B cell (primary cell): ENCODE data around the gene S1PR3. TPM values are rescaled to one million over a fixed set of nuclear protein-coding genes. Genes with fewer than 3 reads are reported as not detected.

Source experiments
- ATAC-seq: fragments of 200-7000 bp; cut with Tn5 transposase; one replicate; pipeline ENCODE4 v1.10.0; 2021; ENCODE audit warnings: low read depth, mild to moderate bottlenecking, moderate number of reproducible peaks, moderate library complexity
- CTCF ChIA-PET: fragments of 350-600 bp; sonication (Branson Sonifier 250); formaldehyde crosslinking; loops from one replicate; lab custom pipeline; 2021; ENCODE audit warnings: antibody characterized with exemption, inconsistent platforms; lab: Charles Lee
- POLR2A ChIA-PET: fragments of 350-600 bp; sonication (Branson Sonifier 250); formaldehyde crosslinking; loops from one replicate; lab custom pipeline; 2021; ENCODE audit warnings: antibody characterized with exemption; lab: Charles Lee
- DNase-seq: peaks from one replicate; pipeline ENCODE4 v3.0.0; 2013
- H2AFZ ChIP-seq: 2 replicates; pipeline ENCODE4 v1.6.1; 2012; ENCODE audit warnings: mild to moderate bottlenecking, low read depth, low read length; ENCODE audit not compliant: insufficient read depth, poor library complexity, severe bottlenecking
- H3K27ac ChIP-seq, 2 donors: 1 replicate in 1 of 2; 2 replicates in 1 of 2; pipeline ENCODE4 v1.5.1; 2012 to 2013; ENCODE audit warnings: low read length in 2 of 2, mild to moderate bottlenecking in 2 of 2, moderate library complexity in 1 of 2
- H3K27me3 ChIP-seq, 4 experiments: fragments of 200-600 bp in 1 of 4; sonication (generic) in 1 of 4; replicated peaks in 1 of 4; 1 replicate in 2 of 4; 2 replicates in 2 of 4; pipeline versions ENCODE4 v1.6.1 to v1.7.0; 2013 to 2016; ENCODE audit warnings: low read length in 3 of 4, mild to moderate bottlenecking in 2 of 4, mixed read lengths in 1 of 4, moderate library complexity in 1 of 4; ENCODE audit not compliant: insufficient read depth in 4 of 4, control insufficient read depth in 3 of 4; ENCODE audit errors: control extremely low read depth in 1 of 4
- H3K36me3 ChIP-seq, 2 experiments: replicated peaks in 1 of 2; 1 replicate in 1 of 2; 2 replicates in 1 of 2; pipeline versions ENCODE4 v1.6.1 to v1.7.1; 2013; ENCODE audit warnings: low read length in 1 of 2; ENCODE audit not compliant: insufficient read depth in 2 of 2, control insufficient read depth in 1 of 2; ENCODE audit errors: control extremely low read depth in 1 of 2, extremely low read depth in 1 of 2
- H3K4me1 ChIP-seq, 2 donors: fragments of 200-600 bp in 1 of 2; sonication (generic) in 1 of 2; 1 replicate in 1 of 2; 2 replicates in 1 of 2; pipeline versions ENCODE4 v1.5.1 to v1.6.1; 2013 to 2017; ENCODE audit warnings: low read length in 2 of 2; ENCODE audit not compliant: control insufficient read depth in 2 of 2, insufficient read depth in 2 of 2
- H3K4me2 ChIP-seq: replicated peaks from 2 replicates; pipeline ENCODE3; 2012; ENCODE audit warnings: mild to moderate bottlenecking, low read depth, low read length; ENCODE audit not compliant: poor library complexity, severe bottlenecking
- H3K4me3 ChIP-seq, 5 experiments: fragments of 200-600 bp in 1 of 5; sonication (generic) in 1 of 5; 1 replicate in 3 of 5; 2 replicates in 2 of 5; pipeline versions ENCODE4 v1.5.1 to v1.7.0; 2011 to 2016; ENCODE audit warnings: low read length in 4 of 5, mild to moderate bottlenecking in 4 of 5, low read depth in 2 of 5, control low read depth in 1 of 5, moderate library complexity in 1 of 5; ENCODE audit not compliant: insufficient read depth in 1 of 5; ENCODE audit errors: control extremely low read depth in 1 of 5, extremely low read depth in 1 of 5
- H3K79me2 ChIP-seq: fragments of 200-600 bp; sonication (generic); one replicate; pipeline ENCODE4 v1.6.0; 2016; ENCODE audit warnings: low read length; ENCODE audit not compliant: control insufficient read depth, insufficient read depth
- H3K9ac ChIP-seq: fragments of 200-600 bp; sonication (generic); 2 replicates; pipeline ENCODE4 v1.6.1; 2017; ENCODE audit warnings: mild to moderate bottlenecking, low read length, moderate library complexity
- H3K9me3 ChIP-seq, 3 donors: one replicate each; pipeline versions ENCODE4 v1.6.1 to v1.7.1; 2013; ENCODE audit warnings: low read length in 2 of 3; ENCODE audit not compliant: control insufficient read depth in 2 of 3, insufficient read depth in 1 of 3; ENCODE audit errors: control extremely low read depth in 1 of 3
- H4K20me1 ChIP-seq: 2 replicates; pipeline ENCODE4 v1.6.0; 2012; ENCODE audit warnings: mild to moderate bottlenecking, low read length; ENCODE audit not compliant: insufficient read depth, control insufficient read depth, poor library complexity, severe bottlenecking
- H3K27ac Mint-ChIP-seq: one replicate; pipeline ENCODE4 v1.8.0; 2021; ENCODE audit warnings: mixed read lengths
- H3K27me3 Mint-ChIP-seq: one replicate; pipeline ENCODE4 v1.8.0; 2021; ENCODE audit warnings: mixed read lengths
- H3K4me1 Mint-ChIP-seq: one replicate; pipeline ENCODE4 v1.8.0; 2021; ENCODE audit warnings: mixed read lengths
- H3K4me3 Mint-ChIP-seq: one replicate; pipeline ENCODE4 v1.8.0; 2021; ENCODE audit warnings: mixed read lengths
- H3K9me3 Mint-ChIP-seq: one replicate; pipeline ENCODE4 v1.8.0; 2022; ENCODE audit warnings: mixed read lengths; ENCODE audit not compliant: insufficient read depth
- CTCF ChIP-seq: fragments of 200-600 bp; IDR thresholded peaks from one replicate; pipeline ENCODE4 v1.8.0; 2022; ENCODE audit warnings: antibody characterized with exemption, mild to moderate bottlenecking
- EZH2 ChIP-seq: IDR thresholded peaks from 2 replicates; pipeline ENCODE4 v1.6.1; 2012; ENCODE audit warnings: borderline replicate concordance, low read depth, mild to moderate bottlenecking, moderate library complexity, low read length; ENCODE audit not compliant: insufficient read depth, poor library complexity, severe bottlenecking
- WGBS: methylation state at CpG from one replicate; pipeline ENCODE4 v1.1.5; 2013; ENCODE audit warnings: missing lambda C conversion rate; ENCODE audit not compliant: insufficient coverage; 5-methylcytosine and 5-hydroxymethylcytosine counted together
- intact Hi-C: fragments of 100-400 bp; cut with micrococcal nuclease; formaldehyde crosslinking; loops from one replicate; pipeline ENCODE4 v1.10.0; 2022
- polyA plus RNA-seq: library from polyadenylated mRNA; depleted of rRNA; stranded (reverse); fragments of >200 nt; gene quantifications from 2 replicates; pipeline ENCODE4 v1.2.3, GENCODE V29; 2012
- total RNA-seq, 2 donors: library from RNA; stranded (reverse); fragments of 120-200 nt in 1 of 2; gene quantifications; 1 replicate in 1 of 2; 2 replicates in 1 of 2; pipeline versions ENCODE4 v1.2.3 to v1.2.4, GENCODE V29; 2013 to 2022

Gene S1PR3
- total and polyA plus RNA-seq, 2 donors (not counting 1 experiment from before 2014, with no cell fraction given) = 0.25 TPM; not detected in 1

GRCh38 chr9:89029788-89030187, 38.5 kb downstream of the S1PR3 start:
- H3K27me3 ChIP-seq = peaks cover 0 to 4% (median 0%) of the 10 kb centered on the region in 4 experiments

GRCh38 chr9:89032173-89032572, 40.9 kb downstream of the S1PR3 start:
- H3K9me3 ChIP-seq = peaks cover 2 to 11% (median 5%) of the 10 kb centered on the region in 3 donors
- no peak overlapping the region for H3K27ac Mint-ChIP-seq
- H2AFZ ChIP-seq = no peak overlapping the region
- ChIA-PET POLR2A (no interaction called here), CTCF (interaction anchor here (1.6 kb wide), 1 partner anchor 9 kb away, joined by 4 read pairs; no protein-coding TSS in a partner anchor)
- H3K9me3 Mint-ChIP-seq = peaks cover 10% of the 10 kb centered on the region
- H3K4me3 Mint-ChIP-seq = no peak overlapping the region
- ATAC-seq = no peak
- H4K20me1 ChIP-seq = no peaks in the 10 kb centered on the region
- TF ChIP-seq CTCF (no peak), EZH2 (no peak)
- H3K4me2 ChIP-seq = no peak overlapping the region
- H3K4me1 Mint-ChIP-seq = peaks cover 3% of the 10 kb centered on the region
- peaks cover 12% of the 10 kb centered on the region for H3K27me3 Mint-ChIP-seq
- H3K36me3 ChIP-seq = no peaks in the 10 kb centered on the region
- H3K9ac ChIP-seq = no peak overlapping the region
- H3K27ac ChIP-seq = no peak overlapping the region
- intact Hi-C loops = no loop called here
- H3K4me1 ChIP-seq = no peaks in the 10 kb centered on the region
- no peaks in the 10 kb centered on the region for H3K79me2 ChIP-seq
- peaks cover 0 to 4% (median 0%) of the 10 kb centered on the region in 4 experiments for H3K27me3 ChIP-seq
- 89% methylated on average over 4 of the region's 5 CpGs for WGBS
- H3K4me3 ChIP-seq = no peak overlapping the region
- no peak for DNase-seq

More at GRCh38 chr9:89029788-89030187, 38.5 kb downstream of the S1PR3 start:
- no peak overlapping the region for H3K9ac ChIP-seq
- H3K9me3 ChIP-seq = peaks cover 5 to 11% (median 6%) of the 10 kb centered on the region in 3 donors
- no peak overlapping the region for H3K27ac Mint-ChIP-seq
- H2AFZ ChIP-seq = no peak overlapping the region
- ATAC-seq (no peak), DNase-seq (no peak)
- H3K4me1 ChIP-seq = no peaks in the 10 kb centered on the region
- no peak overlapping the region for H3K4me2 ChIP-seq
- intact Hi-C loops = no loop called here
- no peak overlapping the region for H3K27ac ChIP-seq
- no peaks in the 10 kb centered on the region for H3K4me1 Mint-ChIP-seq
- TF ChIP-seq CTCF (no peak), EZH2 (no peak)
- no peaks in the 10 kb centered on the region for H4K20me1 ChIP-seq
- POLR2A ChIA-PET = no interaction called here
- CTCF ChIA-PET = no interaction called here
- H3K9me3 Mint-ChIP-seq = peaks cover 13% of the 10 kb centered on the region
- peaks cover 14% of the 10 kb centered on the region for H3K27me3 Mint-ChIP-seq
- H3K36me3 ChIP-seq = no peaks in the 10 kb centered on the region
- no peaks in the 10 kb centered on the region for H3K79me2 ChIP-seq
- no peak overlapping the region for H3K4me3 ChIP-seq
- H3K4me3 Mint-ChIP-seq = no peak overlapping the region
